NCI-H2107 (cell line): ENCODE results near the gene MARK4.
"Not testable (repeated sequence)": the region's sequence is repeated elsewhere in the genome, so short reads cannot be mapped to it uniquely, and the experiment has no call there.

Experiments
- DNase-seq: peaks from one replicate; lab custom pipeline; 2025; lab: John Stamatoyannopoulos, UW

Gene MARK4

DNA sequence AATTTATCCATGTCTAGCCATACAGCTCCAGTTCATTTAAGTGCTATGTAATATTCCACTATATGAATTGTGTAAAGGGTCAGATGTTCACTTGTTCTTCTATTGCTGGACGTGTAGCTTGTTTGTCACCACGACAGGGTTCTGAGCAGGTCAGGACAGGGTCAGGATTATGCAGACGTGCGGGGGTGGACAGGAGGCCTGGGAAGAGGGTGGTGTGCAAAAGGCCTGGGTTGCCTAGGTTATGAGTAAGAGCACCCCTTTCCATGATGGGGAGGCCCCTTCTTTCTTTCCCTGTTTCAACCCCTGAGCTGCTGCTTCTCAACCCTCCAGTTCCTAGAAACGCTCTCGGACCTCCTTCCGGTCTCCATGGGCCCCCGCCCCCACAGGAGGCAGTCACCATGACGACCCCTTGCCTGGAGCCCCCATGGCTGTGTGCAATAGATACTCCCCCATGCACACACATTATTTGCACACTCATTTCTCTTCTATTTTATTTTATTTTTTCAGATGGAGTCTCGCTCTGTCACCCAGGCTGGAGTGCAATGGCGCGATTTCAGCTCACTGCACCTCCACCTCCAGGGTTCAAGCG is 7.8 kb upstream of the MARK4 start:
- no peak for DNase-seq

GRCh38 chr19:45244133-45244794 is 6.8 kb upstream of the MARK4 start:
- DNase-seq = no peak

DNA sequence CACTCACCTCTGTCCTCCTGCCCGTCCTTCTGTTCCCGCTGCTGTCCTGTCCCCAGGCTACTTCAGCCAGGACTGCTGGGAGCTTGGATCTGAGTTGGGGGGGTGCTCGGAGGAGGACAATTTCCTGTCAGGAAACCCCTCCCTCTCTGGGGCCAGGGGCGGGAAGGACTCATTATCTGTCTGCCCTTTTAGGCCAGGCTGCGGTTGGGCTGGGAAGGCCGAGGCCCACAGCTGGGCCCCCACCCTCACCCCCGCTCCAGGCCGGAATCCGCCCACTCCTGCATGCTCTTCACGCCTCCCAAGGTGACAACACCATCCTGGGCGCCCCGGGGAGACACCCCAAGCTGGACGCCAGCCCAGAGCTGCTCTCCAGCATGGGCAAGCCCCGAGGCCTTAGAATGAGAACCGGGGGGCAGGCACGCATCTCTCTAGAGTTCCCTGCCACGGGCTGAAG is 5.7 kb upstream of the MARK4 start, which contains the start of gene EXOC3L2:
Gene EXOC3L2 (minus strand): TSS at position 74 of the 454 bp plus-strand sequence. CDS start 6,362 bp downstream, outside the sequence.
- DNase-seq = no peak

GRCh38 chr19:45245826-45246225 is 5.2 kb upstream of the MARK4 start:
- DNase-seq = no peak

- no peak for DNase-seq
Observed at GRCh38 chr19:45247136-45247535, 3.9 kb upstream of the MARK4 start.

GRCh38 chr19:45249261-45250033 is 1.6 kb upstream of the MARK4 start:
- DNase-seq = no peak

DNA sequence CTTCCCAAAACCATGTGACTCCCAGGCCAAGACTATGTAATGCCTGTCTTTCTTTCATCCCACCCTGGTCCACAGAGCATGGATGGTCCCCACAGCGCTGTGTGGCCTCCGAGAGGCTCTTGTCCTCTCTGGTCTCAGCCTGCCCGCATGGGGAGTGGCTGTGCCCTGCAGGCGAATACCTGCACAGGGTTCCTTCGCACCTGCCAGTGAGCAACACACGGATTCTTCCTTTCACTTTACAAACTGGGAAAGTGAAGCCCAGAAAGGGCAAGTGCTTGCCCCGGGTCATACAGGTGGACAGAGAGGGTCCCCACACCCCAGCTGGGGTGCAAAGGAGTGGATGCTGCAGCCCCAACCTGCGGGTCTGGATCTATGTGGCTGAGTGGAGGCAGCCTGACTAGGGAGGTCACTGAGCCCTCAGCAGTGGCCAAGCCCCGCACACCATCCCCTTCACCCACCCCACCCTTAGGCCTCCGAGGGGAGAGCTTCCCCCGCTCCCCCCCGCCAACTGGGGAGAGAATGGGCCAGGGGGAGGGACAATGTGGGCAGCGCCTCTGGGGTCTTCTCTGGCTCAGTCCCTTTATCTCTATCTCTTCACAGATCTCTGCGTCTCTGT is 747 bp upstream of the MARK4 start:
- DNase-seq = no peak

DNA sequence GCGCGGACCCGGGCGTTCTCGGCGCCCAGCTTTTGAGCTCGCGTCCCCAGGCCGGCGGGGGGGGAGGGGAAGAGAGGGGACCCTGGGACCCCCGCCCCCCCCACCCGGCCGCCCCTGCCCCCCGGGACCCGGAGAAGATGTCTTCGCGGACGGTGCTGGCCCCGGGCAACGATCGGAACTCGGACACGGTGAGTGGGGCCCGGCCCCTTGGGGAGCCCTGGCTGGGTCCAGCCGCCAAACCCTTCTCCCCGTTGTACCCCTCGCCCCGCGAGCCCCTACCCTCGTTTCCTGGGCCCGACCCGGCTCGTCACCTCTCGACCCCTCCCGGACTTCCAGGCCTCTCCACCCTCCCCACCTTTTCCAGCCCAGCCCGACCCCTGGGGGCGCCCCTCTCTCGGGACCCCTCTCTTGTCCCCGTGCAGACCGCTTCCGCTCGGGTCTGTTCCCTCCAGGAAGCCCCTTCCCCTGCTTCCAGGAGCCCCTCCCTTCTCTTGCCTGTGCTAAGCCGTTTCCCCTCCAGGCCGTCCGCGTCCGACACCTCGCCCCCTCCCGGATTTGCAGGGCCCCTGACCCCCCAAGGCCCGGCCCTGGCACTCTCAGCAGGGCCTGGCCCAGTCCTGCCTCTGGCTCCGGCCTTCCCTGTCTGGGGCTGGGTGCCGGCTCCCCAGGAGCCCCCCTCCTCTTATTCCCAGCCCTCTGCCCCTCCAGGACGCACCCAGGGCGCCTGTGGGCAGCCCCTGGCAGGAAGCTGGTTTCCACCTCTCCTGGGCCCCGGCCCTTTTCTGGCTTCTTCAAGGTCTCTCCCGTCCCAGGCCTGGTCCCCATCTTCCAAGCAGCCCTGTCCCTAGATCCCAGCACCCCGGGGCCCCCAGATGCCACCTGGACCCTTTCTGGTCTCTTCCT is 632 bp downstream of the MARK4 start:
- no peak for DNase-seq

GRCh38 chr19:45253396-45254027 is 2.4 kb downstream of the MARK4 start:
- DNase-seq = no peak

- DNase-seq = no peak
Observed at GRCh38 chr19:45254044-45254531, 3.0 kb downstream of the MARK4 start.

DNA sequence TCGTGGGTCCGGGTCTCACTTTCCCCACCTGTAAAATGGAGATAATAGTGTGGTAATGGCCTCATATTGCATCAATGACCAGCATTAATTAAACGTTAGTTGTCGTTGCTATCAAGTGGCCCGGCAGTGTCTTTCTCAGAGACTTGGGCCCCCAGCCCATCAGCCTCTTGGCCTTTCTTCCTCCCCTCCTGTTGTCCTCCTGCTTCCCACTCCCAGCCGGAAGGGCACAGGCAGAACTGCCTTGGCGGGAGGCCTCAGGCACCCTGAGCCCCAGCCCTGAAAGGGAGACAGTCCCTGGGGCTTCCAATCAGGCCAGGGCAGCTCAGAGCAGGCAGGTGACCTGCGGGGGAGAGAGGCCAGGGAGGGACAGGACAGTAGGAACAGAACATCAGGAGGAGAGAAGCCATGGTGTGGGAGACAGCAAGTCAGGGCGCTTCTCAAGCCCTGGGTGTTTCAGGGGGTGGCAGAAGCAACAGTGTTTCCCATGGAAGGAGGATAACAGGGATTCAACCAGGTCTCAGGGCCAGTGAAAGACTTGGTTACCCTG is 4.6 kb downstream of the MARK4 start:
- no peak for DNase-seq

GRCh38 chr19:45256836-45257235 is 5.8 kb downstream of the MARK4 start:
- no peak for DNase-seq

- DNase-seq = no peak
Observed at GRCh38 chr19:45258862-45259261, 7.8 kb downstream of the MARK4 start.

- DNase-seq = no peak
Observed at GRCh38 chr19:45262570-45262969, 11.5 kb downstream of the MARK4 start.

GRCh38 chr19:45263013-45263412 is 11.9 kb downstream of the MARK4 start:
- no peak for DNase-seq

DNA sequence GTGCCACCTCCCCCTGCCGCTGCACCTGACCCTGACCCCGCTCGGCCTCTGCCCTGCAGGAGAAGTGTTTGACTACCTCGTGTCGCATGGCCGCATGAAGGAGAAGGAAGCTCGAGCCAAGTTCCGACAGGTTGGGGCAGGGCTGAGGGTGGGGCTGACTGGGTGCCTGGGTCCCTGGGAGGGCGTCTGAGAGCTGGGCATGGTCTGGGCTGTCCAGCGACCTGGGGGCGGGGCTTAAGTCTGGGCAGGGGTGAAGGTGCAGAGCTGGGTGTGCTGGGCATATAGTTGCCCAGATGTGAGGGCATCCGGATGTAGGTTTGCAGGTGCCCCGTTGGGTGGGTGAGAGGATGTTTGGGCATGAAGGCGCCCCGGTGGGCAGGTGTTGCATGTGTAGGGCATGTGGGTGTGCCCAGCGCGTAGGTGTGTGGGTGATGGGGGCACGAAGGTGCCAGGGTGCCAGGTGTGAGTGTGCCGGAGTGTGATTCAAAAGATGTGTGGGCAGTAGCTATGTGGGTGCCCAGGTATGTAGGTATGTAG is 13.8 kb downstream of the MARK4 start:
- DNase-seq = no peak

GRCh38 chr19:45265375-45265774 is 14.3 kb downstream of the MARK4 start:
- no peak for DNase-seq

DNA sequence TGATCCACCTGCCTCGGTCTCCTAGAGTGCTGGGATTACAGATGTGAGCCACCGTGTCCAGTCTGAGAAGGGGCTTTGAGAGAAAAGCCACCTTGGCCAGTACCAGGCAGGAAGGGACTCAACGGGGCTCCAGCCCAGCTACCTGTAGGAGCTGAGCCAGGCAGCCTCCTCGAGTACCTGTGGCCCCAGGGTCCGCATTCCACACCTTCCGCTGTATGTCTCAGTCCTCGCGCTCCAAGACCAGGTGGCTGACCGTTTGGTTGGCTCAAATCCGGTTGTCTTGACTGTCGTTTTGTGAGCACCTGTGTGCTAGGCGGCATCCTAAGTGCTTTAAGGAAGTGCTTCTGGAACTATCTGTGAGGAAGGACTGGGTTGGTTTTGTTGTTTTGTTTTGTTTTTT is 16.2 kb downstream of the MARK4 start:
- no peak for DNase-seq

GRCh38 chr19:45269939-45270338 is 18.9 kb downstream of the MARK4 start:
- not testable (repeated sequence) for DNase-seq

GRCh38 chr19:45271098-45271734 is 20.1 kb downstream of the MARK4 start:
- DNase-seq = no peak
